Lower leg skin (tissue), 3 donors: ENCODE measurements around the gene MAP4K1.

Experiments
- POLR2A ChIP-seq, 2 donors: fragments of 450-650 bp; IDR thresholded peaks; one replicate each; pipeline ENCODE4 v1.6.1; 2016 to 2017; ENCODE audit warnings: antibody characterized with exemption in 2 of 2, mild to moderate bottlenecking in 1 of 2, moderate library complexity in 1 of 2
- TF ChIP-seq, protein P1 (sequence below), 3 donors: fragments of 450-650 bp; IDR thresholded peaks; one replicate each; pipeline ENCODE4 v1.5.1; 2016; ENCODE audit warnings: antibody characterized with exemption in 3 of 3, mild to moderate bottlenecking in 3 of 3, moderate library complexity in 2 of 3

- TF ChIP-seq, protein P1, sequence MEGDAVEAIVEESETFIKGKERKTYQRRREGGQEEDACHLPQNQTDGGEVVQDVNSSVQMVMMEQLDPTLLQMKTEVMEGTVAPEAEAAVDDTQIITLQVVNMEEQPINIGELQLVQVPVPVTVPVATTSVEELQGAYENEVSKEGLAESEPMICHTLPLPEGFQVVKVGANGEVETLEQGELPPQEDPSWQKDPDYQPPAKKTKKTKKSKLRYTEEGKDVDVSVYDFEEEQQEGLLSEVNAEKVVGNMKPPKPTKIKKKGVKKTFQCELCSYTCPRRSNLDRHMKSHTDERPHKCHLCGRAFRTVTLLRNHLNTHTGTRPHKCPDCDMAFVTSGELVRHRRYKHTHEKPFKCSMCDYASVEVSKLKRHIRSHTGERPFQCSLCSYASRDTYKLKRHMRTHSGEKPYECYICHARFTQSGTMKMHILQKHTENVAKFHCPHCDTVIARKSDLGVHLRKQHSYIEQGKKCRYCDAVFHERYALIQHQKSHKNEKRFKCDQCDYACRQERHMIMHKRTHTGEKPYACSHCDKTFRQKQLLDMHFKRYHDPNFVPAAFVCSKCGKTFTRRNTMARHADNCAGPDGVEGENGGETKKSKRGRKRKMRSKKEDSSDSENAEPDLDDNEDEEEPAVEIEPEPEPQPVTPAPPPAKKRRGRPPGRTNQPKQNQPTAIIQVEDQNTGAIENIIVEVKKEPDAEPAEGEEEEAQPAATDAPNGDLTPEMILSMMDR (IDR thresholded peaks at IDR 0.05): no peak
- TF ChIP-seq POLR2A (IDR thresholded peaks at IDR 0.05): no peak
Measured at GRCh38 chr19:38615007-38615581, 2.7 kb downstream of the MAP4K1 start.
